Panc1 (cell line): ENCODE data around the gene TDRD1. TPM values are rescaled to one million over a fixed set of nuclear protein-coding genes. Genes with fewer than 3 reads are reported as not detected.

ENCODE experiments used
- total RNA-seq: library from RNA; stranded (reverse); gene quantifications from one replicate; pipeline ENCODE4 v1.2.1, GENCODE V29; 2021; ENCODE audit not compliant: unreplicated experiment

Gene TDRD1
- total RNA-seq, 1 experiment from 2014 or later: not detected

Other genes with a start within 250 kb of the TDRD1 start
- gene ADRB1, start 135.5 kb upstream of the TDRD1 start, total RNA-seq: 12.9 TPM
- gene CCDC186, start 5.2 kb upstream of the TDRD1 start, total RNA-seq: 14.4 TPM
- 0.77 TPM for gene VWA2, start 59.9 kb downstream of the TDRD1 start, total RNA-seq
- 170 TPM for gene AFAP1L2, start 225.1 kb downstream of the TDRD1 start, total RNA-seq